Endodermal cell (in vitro differentiated cells): ENCODE measurements around the gene ASAP3. TPM values are rescaled to one million over a fixed set of nuclear protein-coding genes. Genes with fewer than 3 reads are reported as not detected.

Experiments
- DNase-seq: peaks from one replicate; pipeline ENCODE4 v3.0.0-alpha.2; 2017
- H3K27ac ChIP-seq: 2 replicates; pipeline ENCODE4 v1.5.1; 2013; ENCODE audit warnings: mild to moderate bottlenecking, low read depth, low read length, moderate library complexity
- H3K27me3 ChIP-seq: 2 replicates; pipeline ENCODE4 v1.6.1; 2013; ENCODE audit warnings: mild to moderate bottlenecking, low read length, moderate library complexity; ENCODE audit not compliant: insufficient read depth, control insufficient read depth, poor library complexity, severe bottlenecking
- H3K36me3 ChIP-seq: 2 replicates; pipeline ENCODE4 v1.7.0; 2013; ENCODE audit warnings: mild to moderate bottlenecking, low read length, moderate library complexity; ENCODE audit not compliant: control insufficient read depth, insufficient read depth
- H3K4me1 ChIP-seq: one replicate; pipeline ENCODE4 v1.7.0; 2013; ENCODE audit warnings: low read length; ENCODE audit not compliant: control insufficient read depth, insufficient read depth
- H3K4me3 ChIP-seq: 2 replicates; pipeline ENCODE4 v1.5.1; 2013; ENCODE audit warnings: mild to moderate bottlenecking, low read length, moderate library complexity
- H3K9ac ChIP-seq: 2 replicates; pipeline ENCODE4 v1.6.1; 2013; ENCODE audit warnings: mild to moderate bottlenecking, low read length, moderate library complexity; ENCODE audit not compliant: poor library complexity, severe bottlenecking; ENCODE audit errors: extremely low read depth
- H3K9me3 ChIP-seq: 2 replicates; pipeline ENCODE4 v1.6.1; 2013; ENCODE audit warnings: mild to moderate bottlenecking, low read length, moderate library complexity; ENCODE audit not compliant: control insufficient read depth
- H3K27ac Mint-ChIP-seq: 2 replicates; pipeline ENCODE4 v1.8.0; 2020; ENCODE audit warnings: mixed read lengths
- H3K27me3 Mint-ChIP-seq: 2 replicates; pipeline ENCODE4 v1.8.0; 2021; ENCODE audit warnings: mild to moderate bottlenecking, mixed read lengths; ENCODE audit not compliant: insufficient read depth
- H3K36me3 Mint-ChIP-seq: 2 replicates; pipeline ENCODE4 v1.8.0; 2020; ENCODE audit warnings: low read depth, mixed read lengths
- H3K4me1 Mint-ChIP-seq: 2 replicates; pipeline ENCODE4 v1.8.0; 2020; ENCODE audit warnings: mixed read lengths
- H3K4me3 Mint-ChIP-seq: 2 replicates; pipeline ENCODE4 v1.8.0; 2020; ENCODE audit warnings: mild to moderate bottlenecking, moderate library complexity, mixed read lengths
- H3K9me3 Mint-ChIP-seq: 2 replicates; pipeline ENCODE4 v1.8.0; 2020; ENCODE audit warnings: mild to moderate bottlenecking, mixed read lengths
- CTCF ChIP-seq: fragments of 200-600 bp; sonication (generic); conservative IDR thresholded peaks from 2 replicates; pipeline ENCODE4 v1.5.0; 2021; ENCODE audit warnings: antibody characterized with exemption, mild to moderate bottlenecking
- WGBS, 2 experiments: methylation state at CpG; one replicate each; pipeline versions ENCODE4 v1.1.5 to v1.1.7; 2013; ENCODE audit warnings: missing lambda C conversion rate in 2 of 2, mixed read lengths in 1 of 2; ENCODE audit not compliant: insufficient coverage in 1 of 2, insufficient read length in 1 of 2; 5-methylcytosine and 5-hydroxymethylcytosine counted together
- total RNA-seq, 2 donors: library from RNA; stranded (reverse); fragmentation: NEBNext Ultra II Directional in 1 of 2; extraction: Animal tissue kit (Norgen Biotek cat#: 25700) in 1 of 2; gene quantifications; 2 replicates in 1 of 2; 3 replicates in 1 of 2; pipeline ENCODE4 v1.2.1, GENCODE V29; 2021

ASAP3 gene
- total RNA-seq, 2 donors from 2014 or later: 78.7 to 91.0 TPM

DNA sequence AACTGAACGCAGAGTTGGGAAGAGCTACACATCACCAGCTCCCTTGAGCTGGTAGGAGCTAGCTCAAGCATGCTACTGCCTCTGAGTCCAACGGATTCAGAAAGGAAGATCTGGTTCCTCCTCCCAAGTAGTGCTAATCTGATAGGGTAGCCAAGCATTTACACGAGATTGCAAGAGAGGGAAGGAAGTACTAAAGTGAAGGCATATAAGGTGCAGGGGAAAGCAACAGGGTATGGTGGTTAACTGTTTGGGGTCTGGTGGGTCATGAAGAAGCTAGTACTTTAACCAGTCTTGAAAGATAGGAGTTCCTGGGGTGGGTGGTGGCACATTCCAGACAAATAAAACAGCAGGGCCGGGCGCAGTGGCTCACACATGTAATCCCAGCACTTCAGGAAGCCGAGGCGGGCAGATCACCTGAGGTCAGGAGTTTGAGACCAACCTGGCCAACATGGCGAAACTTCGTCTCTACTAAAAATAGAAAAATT, 94.1 kb downstream of the ASAP3 start:
- no peak for TF ChIP-seq CTCF
- H3K4me1 ChIP-seq: no peaks in the 10 kb centered on the region
- no peak overlapping the region for H3K27ac ChIP-seq
- DNase-seq: peak; percentile 42
- no peaks in the 10 kb centered on the region for H3K36me3 ChIP-seq
- H3K27me3 ChIP-seq: no peaks in the 10 kb centered on the region
- H3K9ac ChIP-seq: no peak overlapping the region
- Mint-ChIP-seq H3K4me1 (peaks cover 7% of the 10 kb centered on the region), H3K9me3 (no peaks in the 10 kb centered on the region), H3K27me3 (peaks cover 70% of the 10 kb centered on the region), H3K4me3 (no peak overlapping the region), H3K36me3 (no peaks in the 10 kb centered on the region), H3K27ac (no peak overlapping the region)
- WGBS, 2 experiments: 75 to 84% methylated on average over 9 of the region's 9 CpGs
- H3K9me3 ChIP-seq: peaks cover 5% of the 10 kb centered on the region
- no peak overlapping the region for H3K4me3 ChIP-seq

DNA sequence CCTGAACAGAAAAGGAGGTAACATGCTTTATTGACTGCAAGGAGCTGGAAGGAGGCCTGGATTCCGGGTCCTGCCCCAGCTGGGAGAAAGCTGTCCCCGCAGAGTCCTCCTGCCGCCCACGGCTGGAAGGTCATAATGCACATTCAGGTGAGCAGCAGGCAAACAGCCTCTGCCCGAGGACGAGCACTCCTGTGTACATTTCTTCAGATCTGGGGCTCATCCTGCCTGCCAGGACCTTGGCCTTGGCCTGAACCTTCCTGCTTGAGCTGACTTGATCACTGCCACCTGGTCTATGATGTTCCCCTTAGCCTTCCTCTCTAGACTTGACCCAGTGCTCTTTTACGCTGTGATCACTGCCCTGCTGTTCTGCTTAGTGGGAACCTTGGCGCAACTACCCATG, 96.5 kb downstream of the ASAP3 start:
- H3K36me3 Mint-ChIP-seq: peaks cover under 1% of the 10 kb centered on the region

DNA sequence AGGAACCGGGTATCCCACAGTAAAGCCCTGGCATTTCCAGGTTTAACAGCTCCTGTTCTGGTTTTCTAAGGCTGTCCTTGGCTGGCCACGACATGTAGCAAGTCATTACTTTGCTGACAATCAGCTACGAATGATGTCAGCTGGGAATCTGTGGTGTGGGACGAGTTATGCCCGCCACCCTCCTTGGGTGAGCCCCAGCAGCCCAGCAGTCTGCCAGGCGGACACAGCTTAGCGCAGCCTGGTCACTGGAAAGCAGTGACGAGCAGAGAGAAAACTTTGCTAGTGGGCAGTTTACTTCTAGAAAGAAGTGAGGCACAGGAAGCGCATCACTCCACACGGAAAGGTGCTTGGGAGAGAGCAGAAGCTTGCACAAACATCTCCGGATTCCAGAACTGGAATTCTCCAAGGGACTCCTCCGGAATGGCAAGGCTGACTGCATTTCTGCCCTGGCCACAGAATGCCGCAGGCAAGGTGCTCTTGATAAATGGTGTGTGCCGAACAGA, 98.8 kb downstream of the ASAP3 start:
- no peak overlapping the region for H3K4me3 ChIP-seq
- DNase-seq: peak; percentile 22
- 81 to 89% methylated on average over 14 of the region's 14 CpGs for WGBS, 2 experiments
- no peaks in the 10 kb centered on the region for H3K9me3 ChIP-seq
- H3K4me1 ChIP-seq: peaks cover 3% of the 10 kb centered on the region
- no peak overlapping the region for H3K27ac ChIP-seq
- Mint-ChIP-seq H3K4me1 (peaks cover 12% of the 10 kb centered on the region), H3K27ac (no peak overlapping the region), H3K36me3 (peaks cover 6% of the 10 kb centered on the region), H3K27me3 (peaks cover 92% of the 10 kb centered on the region), H3K9me3 (peaks cover 4% of the 10 kb centered on the region), H3K4me3 (no peak overlapping the region)
- H3K36me3 ChIP-seq: no peaks in the 10 kb centered on the region
- no peaks in the 10 kb centered on the region for H3K27me3 ChIP-seq
- TF ChIP-seq CTCF: no peak
- no peak overlapping the region for H3K9ac ChIP-seq

More for the DNA sequence above, 96.5 kb downstream of the ASAP3 start:
- WGBS, 2 experiments: 81 to 91% methylated on average over 7 to 8 of the region's 8 CpGs
- Histone ChIP-seq H3K9me3 (peaks cover 4% of the 10 kb centered on the region), H3K9ac (no peak overlapping the region), H3K27me3 (no peaks in the 10 kb centered on the region), H3K27ac (no peak overlapping the region), H3K4me1 (no peaks in the 10 kb centered on the region), H3K36me3 (no peaks in the 10 kb centered on the region), H3K4me3 (no peak overlapping the region)
- peaks cover 82% of the 10 kb centered on the region for H3K27me3 Mint-ChIP-seq
- TF ChIP-seq CTCF: no peak
- H3K27ac Mint-ChIP-seq: no peak overlapping the region
- H3K9me3 Mint-ChIP-seq: no peaks in the 10 kb centered on the region
- no peak overlapping the region for H3K4me3 Mint-ChIP-seq
- DNase-seq: peak; percentile 35
- peaks cover 5% of the 10 kb centered on the region for H3K4me1 Mint-ChIP-seq
